WTC11 (cell line): ENCODE data around the gene MAP4. TPM values are rescaled to one million over a fixed set of nuclear protein-coding genes. Genes with fewer than 3 reads are reported as not detected.

Experiments
- ATAC-seq: fragments of 200-7000 bp; cut with Tn5 transposase; 2 replicates; pipeline ENCODE4 v1.10.0; 2021; ENCODE audit warnings: mild to moderate bottlenecking, moderate library complexity
- CTCF ChIA-PET: fragments of 300-600 bp; sonication (Branson Sonifier 250); formaldehyde crosslinking; loops from one replicate; lab custom pipeline; 2021; ENCODE audit warnings: antibody characterized with exemption; lab: Charles Lee
- POLR2A ChIA-PET: fragments of 350-600 bp; sonication (Branson Sonifier 250); formaldehyde crosslinking; loops from one replicate; lab custom pipeline; 2021; ENCODE audit warnings: antibody characterized with exemption; lab: Charles Lee
- DNase-seq: peaks from one replicate; pipeline ENCODE4 v3.0.0; 2021; ENCODE audit warnings: low spot score
- H3K27ac Mint-ChIP-seq: 2 replicates; pipeline ENCODE4 v1.8.0; 2021; ENCODE audit warnings: mixed read lengths
- H3K27me3 Mint-ChIP-seq: 2 replicates; pipeline ENCODE4 v1.8.0; 2021; ENCODE audit warnings: low read depth, mild to moderate bottlenecking, moderate library complexity, mixed read lengths
- H3K36me3 Mint-ChIP-seq: 2 replicates; pipeline ENCODE4 v1.8.0; 2021; ENCODE audit warnings: mixed read lengths
- H3K4me1 Mint-ChIP-seq: 2 replicates; pipeline ENCODE4 v1.8.0; 2022; ENCODE audit warnings: mixed read lengths
- H3K4me3 Mint-ChIP-seq: 2 replicates; pipeline ENCODE4 v1.8.0; 2021; ENCODE audit warnings: mild to moderate bottlenecking, moderate library complexity, mixed read lengths
- H3K9me3 Mint-ChIP-seq: 2 replicates; pipeline ENCODE4 v1.8.0; 2021; ENCODE audit warnings: mixed read lengths
- CREB1 ChIP-seq: sonication (generic); formaldehyde crosslinking; IDR thresholded peaks from 2 replicates; pipeline ENCODE4 v1.8.0; 2023; ENCODE audit warnings: mild to moderate bottlenecking, missing genetic modification reagents
- EMX1 ChIP-seq: fragments of 250-450 bp; sonication (Bioruptor Pico); IDR thresholded peaks from 2 replicates; pipeline ENCODE4 v1.8.0; 2021; ENCODE audit warnings: mild to moderate bottlenecking
- NR2C2 ChIP-seq: sonication (generic); formaldehyde crosslinking; IDR thresholded peaks from 2 replicates; pipeline ENCODE4 v1.8.0; 2022; ENCODE audit warnings: mild to moderate bottlenecking, missing genetic modification reagents
- RORB ChIP-seq: fragments of 250-450 bp; sonication (Bioruptor Pico); IDR thresholded peaks from 2 replicates; pipeline ENCODE4 v1.9.0; 2021; ENCODE audit warnings: mild to moderate bottlenecking
- SMAD4 ChIP-seq: sonication (generic); formaldehyde crosslinking; IDR thresholded peaks from 2 replicates; pipeline ENCODE4 v1.8.0; 2022; ENCODE audit warnings: mild to moderate bottlenecking, missing genetic modification reagents
- SOX15 ChIP-seq: fragments of 250-450 bp; sonication (Bioruptor Pico); IDR thresholded peaks from 2 replicates; pipeline ENCODE4 v1.9.0; 2021; ENCODE audit warnings: mild to moderate bottlenecking
- SP1 ChIP-seq: sonication (generic); formaldehyde crosslinking; conservative IDR thresholded peaks from 2 replicates; pipeline ENCODE4 v1.8.1; 2022; ENCODE audit warnings: missing genetic modification reagents
- ZNF263 ChIP-seq: sonication (generic); formaldehyde crosslinking; IDR thresholded peaks from 2 replicates; pipeline ENCODE4 v1.8.1; 2022; ENCODE audit warnings: low read depth, mild to moderate bottlenecking, moderate library complexity, missing genetic modification reagents
- total RNA-seq: library from RNA; stranded (reverse); gene quantifications from 3 replicates; pipeline ENCODE4 v1.2.3, GENCODE V29; 2021
- TF ChIP-seq, protein P1 (sequence below): sonication (generic); formaldehyde crosslinking; IDR thresholded peaks from 2 replicates; pipeline ENCODE4 v1.8.1; 2023; ENCODE audit warnings: mild to moderate bottlenecking, missing genetic modification reagents
- TF ChIP-seq, protein P2 (sequence below): sonication (generic); formaldehyde crosslinking; IDR thresholded peaks from 2 replicates; pipeline ENCODE4 v1.8.0; 2022; ENCODE audit warnings: mild to moderate bottlenecking, missing genetic modification reagents
- TF ChIP-seq, protein P3 (sequence below): sonication (generic); formaldehyde crosslinking; IDR thresholded peaks from 2 replicates; pipeline ENCODE4 v1.8.1; 2022; ENCODE audit warnings: mild to moderate bottlenecking, moderate library complexity, missing genetic modification reagents
- TF ChIP-seq, protein P4 (sequence below): sonication (generic); formaldehyde crosslinking; conservative IDR thresholded peaks from 2 replicates; pipeline ENCODE4 v1.8.1; 2022; ENCODE audit warnings: mild to moderate bottlenecking, missing genetic modification reagents
- TF ChIP-seq, protein P5 (sequence below): sonication (generic); formaldehyde crosslinking; IDR thresholded peaks from 2 replicates; pipeline ENCODE4 v1.8.0; 2023; ENCODE audit warnings: mild to moderate bottlenecking, missing genetic modification reagents
- TF ChIP-seq, protein P6 (sequence below): sonication (generic); formaldehyde crosslinking; IDR thresholded peaks from 2 replicates; pipeline ENCODE4 v1.8.1; 2023; ENCODE audit warnings: mild to moderate bottlenecking, moderate library complexity, missing genetic modification reagents
- TF ChIP-seq, protein P7 (sequence below): fragments of 250-450 bp; sonication (Bioruptor Pico); IDR thresholded peaks from 2 replicates; pipeline ENCODE4 v1.9.0; 2021; ENCODE audit warnings: moderate library complexity, mild to moderate bottlenecking, inconsistent platforms, borderline replicate concordance
- TF ChIP-seq, protein P8 (sequence below): sonication (generic); formaldehyde crosslinking; IDR thresholded peaks from 2 replicates; pipeline ENCODE4 v1.8.1; 2023; ENCODE audit warnings: mild to moderate bottlenecking, missing genetic modification reagents, borderline replicate concordance
- TF ChIP-seq, protein P9 (sequence below): sonication (generic); formaldehyde crosslinking; IDR thresholded peaks from 2 replicates; pipeline ENCODE4 v1.8.1; 2022; ENCODE audit warnings: low read depth, mild to moderate bottlenecking, moderate library complexity, missing genetic modification reagents, borderline replicate concordance

Gene MAP4
- total RNA-seq, 1 experiment from 2014 or later: 199 TPM

DNA sequence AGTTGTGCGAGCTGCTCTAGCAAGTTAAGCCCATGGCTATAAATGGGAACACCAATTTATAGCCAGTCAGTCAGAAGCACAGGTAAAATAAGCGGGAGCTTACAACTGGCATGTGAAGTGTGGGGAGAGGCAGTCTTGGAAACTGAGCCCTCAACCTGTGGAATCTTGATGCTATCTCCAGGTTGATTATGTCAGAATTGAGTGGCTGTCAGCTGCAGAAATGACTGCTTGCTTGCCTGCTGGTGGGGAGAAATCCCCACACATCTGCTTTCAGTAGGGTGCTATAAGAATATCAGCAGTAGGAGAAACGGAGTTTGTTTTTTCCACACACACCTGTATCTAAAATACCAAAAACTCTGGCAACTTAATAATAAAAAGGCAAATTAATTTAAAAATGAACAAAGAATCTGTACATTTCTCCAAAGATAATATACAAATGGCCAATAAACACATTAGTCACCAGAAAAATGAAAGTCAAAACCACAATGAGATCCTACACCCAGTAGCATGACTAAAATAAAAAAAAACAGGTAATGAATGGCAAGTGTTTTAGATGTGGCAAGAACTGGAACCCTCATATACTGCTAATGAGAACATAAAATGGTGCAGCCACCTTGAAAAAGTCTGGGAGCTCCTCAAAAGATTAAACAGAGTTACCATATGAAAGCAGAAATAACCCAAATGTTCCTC, 26.0 kb upstream of the MAP4 start:
- DNase-seq: no peak
- no peak for ATAC-seq
- ChIA-PET POLR2A (no interaction called here), CTCF (interaction anchor here (1.5 kb wide), 1 partner anchor 109 kb away, joined by 6 read pairs; no protein-coding TSS in a partner anchor)
- H3K4me1 Mint-ChIP-seq: peaks cover 14% of the 10 kb centered on the region
- peak overlapping the region; percentile 63 for H3K27ac Mint-ChIP-seq
- TF ChIP-seq, protein P1, sequence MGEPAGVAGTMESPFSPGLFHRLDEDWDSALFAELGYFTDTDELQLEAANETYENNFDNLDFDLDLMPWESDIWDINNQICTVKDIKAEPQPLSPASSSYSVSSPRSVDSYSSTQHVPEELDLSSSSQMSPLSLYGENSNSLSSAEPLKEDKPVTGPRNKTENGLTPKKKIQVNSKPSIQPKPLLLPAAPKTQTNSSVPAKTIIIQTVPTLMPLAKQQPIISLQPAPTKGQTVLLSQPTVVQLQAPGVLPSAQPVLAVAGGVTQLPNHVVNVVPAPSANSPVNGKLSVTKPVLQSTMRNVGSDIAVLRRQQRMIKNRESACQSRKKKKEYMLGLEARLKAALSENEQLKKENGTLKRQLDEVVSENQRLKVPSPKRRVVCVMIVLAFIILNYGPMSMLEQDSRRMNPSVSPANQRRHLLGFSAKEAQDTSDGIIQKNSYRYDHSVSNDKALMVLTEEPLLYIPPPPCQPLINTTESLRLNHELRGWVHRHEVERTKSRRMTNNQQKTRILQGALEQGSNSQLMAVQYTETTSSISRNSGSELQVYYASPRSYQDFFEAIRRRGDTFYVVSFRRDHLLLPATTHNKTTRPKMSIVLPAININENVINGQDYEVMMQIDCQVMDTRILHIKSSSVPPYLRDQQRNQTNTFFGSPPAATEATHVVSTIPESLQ (CRISPR knock-in tag): no peak
- TF ChIP-seq NR2C2 (no peak), SMAD4 (CRISPR knock-in tag) (no peak), SP1 (CRISPR knock-in tag) (no peak), SOX15 (CRISPR knock-in tag) (no peak), ZNF263 (no peak)
- TF ChIP-seq, protein P2, sequence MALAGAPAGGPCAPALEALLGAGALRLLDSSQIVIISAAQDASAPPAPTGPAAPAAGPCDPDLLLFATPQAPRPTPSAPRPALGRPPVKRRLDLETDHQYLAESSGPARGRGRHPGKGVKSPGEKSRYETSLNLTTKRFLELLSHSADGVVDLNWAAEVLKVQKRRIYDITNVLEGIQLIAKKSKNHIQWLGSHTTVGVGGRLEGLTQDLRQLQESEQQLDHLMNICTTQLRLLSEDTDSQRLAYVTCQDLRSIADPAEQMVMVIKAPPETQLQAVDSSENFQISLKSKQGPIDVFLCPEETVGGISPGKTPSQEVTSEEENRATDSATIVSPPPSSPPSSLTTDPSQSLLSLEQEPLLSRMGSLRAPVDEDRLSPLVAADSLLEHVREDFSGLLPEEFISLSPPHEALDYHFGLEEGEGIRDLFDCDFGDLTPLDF (CRISPR knock-in tag): no peak
- TF ChIP-seq, protein P3, sequence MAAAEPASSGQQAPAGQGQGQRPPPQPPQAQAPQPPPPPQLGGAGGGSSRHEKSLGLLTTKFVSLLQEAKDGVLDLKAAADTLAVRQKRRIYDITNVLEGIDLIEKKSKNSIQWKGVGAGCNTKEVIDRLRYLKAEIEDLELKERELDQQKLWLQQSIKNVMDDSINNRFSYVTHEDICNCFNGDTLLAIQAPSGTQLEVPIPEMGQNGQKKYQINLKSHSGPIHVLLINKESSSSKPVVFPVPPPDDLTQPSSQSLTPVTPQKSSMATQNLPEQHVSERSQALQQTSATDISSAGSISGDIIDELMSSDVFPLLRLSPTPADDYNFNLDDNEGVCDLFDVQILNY (CRISPR knock-in tag): no peak
- no peaks in the 10 kb centered on the region for H3K9me3 Mint-ChIP-seq
- no peaks in the 10 kb centered on the region for H3K27me3 Mint-ChIP-seq
- H3K4me3 Mint-ChIP-seq: no peak overlapping the region
- 0 out of 2 replicates have a peak, but pooled peaks cover under 1% of the 10 kb centered on the region for H3K36me3 Mint-ChIP-seq

DNA sequence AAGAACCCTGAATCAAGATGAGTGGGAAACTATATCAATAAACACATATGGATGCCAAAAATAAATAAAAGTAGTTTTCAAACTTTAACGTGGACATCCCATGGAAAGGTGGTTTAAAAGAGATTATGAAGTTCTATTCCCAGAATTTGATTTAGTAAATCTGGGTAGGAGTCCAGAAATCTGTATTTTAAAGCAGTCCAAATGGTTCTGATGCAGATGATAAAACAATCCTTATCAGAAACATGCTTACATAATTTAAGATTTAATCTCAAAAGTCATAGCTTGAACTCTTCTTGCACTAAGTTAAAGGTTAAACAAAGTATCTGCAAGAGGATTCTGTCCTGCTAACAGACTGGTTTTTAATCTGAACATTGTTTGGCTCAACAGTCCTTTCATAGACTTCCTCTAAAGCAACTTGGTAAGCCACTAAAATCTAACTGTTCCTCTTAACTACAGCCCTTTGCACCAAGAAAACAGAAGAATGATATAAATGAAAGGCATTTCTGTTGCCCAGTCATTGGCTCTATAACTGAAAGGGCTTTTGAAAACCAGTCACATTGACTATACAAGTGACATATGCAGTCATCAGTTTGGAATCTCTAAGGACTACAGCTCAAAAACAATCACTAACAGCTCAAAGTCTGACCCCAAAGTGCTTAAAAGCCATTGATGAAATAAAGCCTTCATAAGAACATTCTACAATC, 23.4 kb upstream of the MAP4 start:
- no peak for DNase-seq
- Mint-ChIP-seq H3K27ac (peak overlapping the region; percentile 91), H3K9me3 (no peaks in the 10 kb centered on the region), H3K4me3 (no peak overlapping the region), H3K4me1 (peaks cover 23% of the 10 kb centered on the region), H3K36me3 (no peaks in the 10 kb centered on the region), H3K27me3 (no peaks in the 10 kb centered on the region)
- ChIA-PET CTCF (interaction anchor here (0.8 to 1.3 kb wide), 3 partner anchors 13 to 112 kb away, joined by 3 to 7 read pairs (median 3); no protein-coding TSS in a partner anchor), POLR2A (interaction anchor here (0.6 to 1.5 kb wide), 5 partner anchors 20 to 112 kb away, joined by 3 to 4 read pairs (median 4); no protein-coding TSS in a partner anchor)
- ATAC-seq: peak; percentile 59
- TF ChIP-seq EMX1 (CRISPR knock-in tag): no peak
- TF ChIP-seq, protein P4, sequence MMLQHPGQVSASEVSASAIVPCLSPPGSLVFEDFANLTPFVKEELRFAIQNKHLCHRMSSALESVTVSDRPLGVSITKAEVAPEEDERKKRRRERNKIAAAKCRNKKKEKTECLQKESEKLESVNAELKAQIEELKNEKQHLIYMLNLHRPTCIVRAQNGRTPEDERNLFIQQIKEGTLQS (CRISPR knock-in tag): no peak
- TF ChIP-seq, protein P5, sequence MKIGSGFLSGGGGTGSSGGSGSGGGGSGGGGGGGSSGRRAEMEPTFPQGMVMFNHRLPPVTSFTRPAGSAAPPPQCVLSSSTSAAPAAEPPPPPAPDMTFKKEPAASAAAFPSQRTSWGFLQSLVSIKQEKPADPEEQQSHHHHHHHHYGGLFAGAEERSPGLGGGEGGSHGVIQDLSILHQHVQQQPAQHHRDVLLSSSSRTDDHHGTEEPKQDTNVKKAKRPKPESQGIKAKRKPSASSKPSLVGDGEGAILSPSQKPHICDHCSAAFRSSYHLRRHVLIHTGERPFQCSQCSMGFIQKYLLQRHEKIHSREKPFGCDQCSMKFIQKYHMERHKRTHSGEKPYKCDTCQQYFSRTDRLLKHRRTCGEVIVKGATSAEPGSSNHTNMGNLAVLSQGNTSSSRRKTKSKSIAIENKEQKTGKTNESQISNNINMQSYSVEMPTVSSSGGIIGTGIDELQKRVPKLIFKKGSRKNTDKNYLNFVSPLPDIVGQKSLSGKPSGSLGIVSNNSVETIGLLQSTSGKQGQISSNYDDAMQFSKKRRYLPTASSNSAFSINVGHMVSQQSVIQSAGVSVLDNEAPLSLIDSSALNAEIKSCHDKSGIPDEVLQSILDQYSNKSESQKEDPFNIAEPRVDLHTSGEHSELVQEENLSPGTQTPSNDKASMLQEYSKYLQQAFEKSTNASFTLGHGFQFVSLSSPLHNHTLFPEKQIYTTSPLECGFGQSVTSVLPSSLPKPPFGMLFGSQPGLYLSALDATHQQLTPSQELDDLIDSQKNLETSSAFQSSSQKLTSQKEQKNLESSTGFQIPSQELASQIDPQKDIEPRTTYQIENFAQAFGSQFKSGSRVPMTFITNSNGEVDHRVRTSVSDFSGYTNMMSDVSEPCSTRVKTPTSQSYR (CRISPR knock-in tag): no peak
- TF ChIP-seq RORB (CRISPR knock-in tag): no peak
- no peak for TF ChIP-seq CREB1 (CRISPR knock-in tag)
- TF ChIP-seq, protein P6, sequence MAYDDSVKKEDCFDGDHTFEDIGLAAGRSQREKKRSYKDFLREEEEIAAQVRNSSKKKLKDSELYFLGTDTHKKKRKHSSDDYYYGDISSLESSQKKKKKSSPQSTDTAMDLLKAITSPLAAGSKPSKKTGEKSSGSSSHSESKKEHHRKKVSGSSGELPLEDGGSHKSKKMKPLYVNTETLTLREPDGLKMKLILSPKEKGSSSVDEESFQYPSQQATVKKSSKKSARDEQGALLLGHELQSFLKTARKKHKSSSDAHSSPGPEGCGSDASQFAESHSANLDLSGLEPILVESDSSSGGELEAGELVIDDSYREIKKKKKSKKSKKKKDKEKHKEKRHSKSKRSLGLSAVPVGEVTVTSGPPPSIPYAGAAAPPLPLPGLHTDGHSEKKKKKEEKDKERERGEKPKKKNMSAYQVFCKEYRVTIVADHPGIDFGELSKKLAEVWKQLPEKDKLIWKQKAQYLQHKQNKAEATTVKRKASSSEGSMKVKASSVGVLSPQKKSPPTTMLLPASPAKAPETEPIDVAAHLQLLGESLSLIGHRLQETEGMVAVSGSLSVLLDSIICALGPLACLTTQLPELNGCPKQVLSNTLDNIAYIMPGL (CRISPR knock-in tag): no peak
- TF ChIP-seq, protein P7, sequence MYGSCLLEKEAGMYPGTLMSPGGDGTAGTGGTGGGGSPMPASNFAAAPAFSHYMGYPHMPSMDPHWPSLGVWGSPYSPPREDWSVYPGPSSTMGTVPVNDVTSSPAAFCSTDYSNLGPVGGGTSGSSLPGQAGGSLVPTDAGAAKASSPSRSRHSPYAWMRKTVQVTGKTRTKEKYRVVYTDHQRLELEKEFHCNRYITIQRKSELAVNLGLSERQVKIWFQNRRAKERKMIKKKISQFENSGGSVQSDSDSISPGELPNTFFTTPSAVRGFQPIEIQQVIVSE: no peak
- TF ChIP-seq, protein P8, sequence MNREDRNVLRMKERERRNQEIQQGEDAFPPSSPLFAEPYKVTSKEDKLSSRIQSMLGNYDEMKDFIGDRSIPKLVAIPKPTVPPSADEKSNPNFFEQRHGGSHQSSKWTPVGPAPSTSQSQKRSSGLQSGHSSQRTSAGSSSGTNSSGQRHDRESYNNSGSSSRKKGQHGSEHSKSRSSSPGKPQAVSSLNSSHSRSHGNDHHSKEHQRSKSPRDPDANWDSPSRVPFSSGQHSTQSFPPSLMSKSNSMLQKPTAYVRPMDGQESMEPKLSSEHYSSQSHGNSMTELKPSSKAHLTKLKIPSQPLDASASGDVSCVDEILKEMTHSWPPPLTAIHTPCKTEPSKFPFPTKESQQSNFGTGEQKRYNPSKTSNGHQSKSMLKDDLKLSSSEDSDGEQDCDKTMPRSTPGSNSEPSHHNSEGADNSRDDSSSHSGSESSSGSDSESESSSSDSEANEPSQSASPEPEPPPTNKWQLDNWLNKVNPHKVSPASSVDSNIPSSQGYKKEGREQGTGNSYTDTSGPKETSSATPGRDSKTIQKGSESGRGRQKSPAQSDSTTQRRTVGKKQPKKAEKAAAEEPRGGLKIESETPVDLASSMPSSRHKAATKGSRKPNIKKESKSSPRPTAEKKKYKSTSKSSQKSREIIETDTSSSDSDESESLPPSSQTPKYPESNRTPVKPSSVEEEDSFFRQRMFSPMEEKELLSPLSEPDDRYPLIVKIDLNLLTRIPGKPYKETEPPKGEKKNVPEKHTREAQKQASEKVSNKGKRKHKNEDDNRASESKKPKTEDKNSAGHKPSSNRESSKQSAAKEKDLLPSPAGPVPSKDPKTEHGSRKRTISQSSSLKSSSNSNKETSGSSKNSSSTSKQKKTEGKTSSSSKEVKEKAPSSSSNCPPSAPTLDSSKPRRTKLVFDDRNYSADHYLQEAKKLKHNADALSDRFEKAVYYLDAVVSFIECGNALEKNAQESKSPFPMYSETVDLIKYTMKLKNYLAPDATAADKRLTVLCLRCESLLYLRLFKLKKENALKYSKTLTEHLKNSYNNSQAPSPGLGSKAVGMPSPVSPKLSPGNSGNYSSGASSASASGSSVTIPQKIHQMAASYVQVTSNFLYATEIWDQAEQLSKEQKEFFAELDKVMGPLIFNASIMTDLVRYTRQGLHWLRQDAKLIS: no peak
- TF ChIP-seq, protein P9, sequence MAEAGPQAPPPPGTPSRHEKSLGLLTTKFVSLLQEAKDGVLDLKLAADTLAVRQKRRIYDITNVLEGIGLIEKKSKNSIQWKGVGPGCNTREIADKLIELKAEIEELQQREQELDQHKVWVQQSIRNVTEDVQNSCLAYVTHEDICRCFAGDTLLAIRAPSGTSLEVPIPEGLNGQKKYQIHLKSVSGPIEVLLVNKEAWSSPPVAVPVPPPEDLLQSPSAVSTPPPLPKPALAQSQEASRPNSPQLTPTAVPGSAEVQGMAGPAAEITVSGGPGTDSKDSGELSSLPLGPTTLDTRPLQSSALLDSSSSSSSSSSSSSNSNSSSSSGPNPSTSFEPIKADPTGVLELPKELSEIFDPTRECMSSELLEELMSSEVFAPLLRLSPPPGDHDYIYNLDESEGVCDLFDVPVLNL (CRISPR knock-in tag): no peak
